Measurements from ENCODE around the gene WDR86.

DNA sequence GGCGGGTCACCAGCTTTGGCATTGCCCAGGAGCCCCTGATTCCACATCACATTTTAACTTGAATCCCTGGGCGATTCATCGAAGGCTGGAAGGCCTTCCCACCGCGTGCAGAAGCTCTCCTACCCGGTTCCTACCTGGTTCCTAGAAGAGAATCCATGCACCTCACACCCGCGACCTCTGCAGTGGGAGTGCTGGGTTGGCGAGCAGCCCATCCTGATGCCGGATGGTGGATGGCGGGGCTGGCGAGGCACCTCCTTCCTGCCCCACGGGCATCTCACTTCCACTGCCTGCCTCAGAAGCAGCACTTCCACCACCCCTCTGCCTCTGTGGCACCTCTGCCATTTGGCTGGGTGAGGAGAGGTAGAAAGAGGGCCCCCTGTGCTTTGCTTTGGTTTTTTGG lies 36.2 kb downstream of the WDR86 start:
- TF ChIP-seq, protein P1, sequence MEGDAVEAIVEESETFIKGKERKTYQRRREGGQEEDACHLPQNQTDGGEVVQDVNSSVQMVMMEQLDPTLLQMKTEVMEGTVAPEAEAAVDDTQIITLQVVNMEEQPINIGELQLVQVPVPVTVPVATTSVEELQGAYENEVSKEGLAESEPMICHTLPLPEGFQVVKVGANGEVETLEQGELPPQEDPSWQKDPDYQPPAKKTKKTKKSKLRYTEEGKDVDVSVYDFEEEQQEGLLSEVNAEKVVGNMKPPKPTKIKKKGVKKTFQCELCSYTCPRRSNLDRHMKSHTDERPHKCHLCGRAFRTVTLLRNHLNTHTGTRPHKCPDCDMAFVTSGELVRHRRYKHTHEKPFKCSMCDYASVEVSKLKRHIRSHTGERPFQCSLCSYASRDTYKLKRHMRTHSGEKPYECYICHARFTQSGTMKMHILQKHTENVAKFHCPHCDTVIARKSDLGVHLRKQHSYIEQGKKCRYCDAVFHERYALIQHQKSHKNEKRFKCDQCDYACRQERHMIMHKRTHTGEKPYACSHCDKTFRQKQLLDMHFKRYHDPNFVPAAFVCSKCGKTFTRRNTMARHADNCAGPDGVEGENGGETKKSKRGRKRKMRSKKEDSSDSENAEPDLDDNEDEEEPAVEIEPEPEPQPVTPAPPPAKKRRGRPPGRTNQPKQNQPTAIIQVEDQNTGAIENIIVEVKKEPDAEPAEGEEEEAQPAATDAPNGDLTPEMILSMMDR (IDR thresholded peaks at IDR 0.05; ENCODE audit: control extremely low read depth in 1 of 3, insufficient read depth in 1 of 3, low read depth in 1 of 3, low read length in 3 of 3), result no peak
- TF ChIP-seq JUN (IDR thresholded peaks at IDR 0.05; ENCODE audit: low read depth, low read length) (no peak), RNF2 (IDR thresholded peaks at IDR 0.05; ENCODE audit: borderline replicate concordance, low read depth, low read length, missing control alignments, poor library complexity, severe bottlenecking) (no peak), YY1 (IDR thresholded peaks at IDR 0.05; ENCODE audit: low read depth, low read length) (no peak)
